IMR-90 (cell line): ENCODE data around the gene EHMT1.

Source experiments
- BHLHE40 ChIP-seq: fragments of 150-350 bp; IDR thresholded peaks from 2 replicates; pipeline ENCODE4 v1.6.1; 2016; ENCODE audit warnings: mild to moderate bottlenecking, low read depth, low read length
- CEBPB ChIP-seq: IDR thresholded peaks from 2 replicates; pipeline ENCODE4 v1.6.1; 2012; ENCODE audit warnings: low read depth, low read length, improper control_type of control experiment
- FOS ChIP-seq: fragments of 150-350 bp; IDR thresholded peaks from 2 replicates; pipeline ENCODE4 v1.6.1; 2016; ENCODE audit warnings: low read depth, low read length
- MAFK ChIP-seq: IDR thresholded peaks from 2 replicates; pipeline ENCODE4 v1.6.1; 2012; ENCODE audit warnings: low read depth, low read length, improper control_type of control experiment
- MAZ ChIP-seq: IDR thresholded peaks from 2 replicates; pipeline ENCODE4 v1.6.1; 2012; ENCODE audit warnings: low read depth, mild to moderate bottlenecking, low read length, improper control_type of control experiment, moderate library complexity, borderline replicate concordance
- MXI1 ChIP-seq: IDR thresholded peaks from 2 replicates; pipeline ENCODE4 v1.6.1; 2012; ENCODE audit warnings: low read depth, mild to moderate bottlenecking, low read length, moderate library complexity, borderline replicate concordance
- POLR2A ChIP-seq: IDR thresholded peaks from 2 replicates; pipeline ENCODE4 v1.6.1; 2012; ENCODE audit warnings: mild to moderate bottlenecking, low read depth, low read length
- RAD21 ChIP-seq: IDR thresholded peaks from 2 replicates; pipeline ENCODE4 v1.6.1; 2012; ENCODE audit warnings: low read length, improper control_type of control experiment
- RCOR1 ChIP-seq: IDR thresholded peaks from 2 replicates; pipeline ENCODE4 v1.6.1; 2012; ENCODE audit warnings: mild to moderate bottlenecking, low read length, improper control_type of control experiment; ENCODE audit not compliant: insufficient replicate concordance
- RFX5 ChIP-seq: IDR thresholded peaks from 2 replicates; pipeline ENCODE4 v1.8.0; 2012; ENCODE audit warnings: low read depth, mild to moderate bottlenecking, low read length, moderate library complexity
- SMC3 ChIP-seq: fragments of 150-350 bp; IDR thresholded peaks from 2 replicates; pipeline ENCODE4 v1.6.1; 2016; ENCODE audit warnings: low read depth, mild to moderate bottlenecking, antibody characterized with exemption, low read length, moderate library complexity
- TF ChIP-seq, protein P1 (sequence below): conservative IDR thresholded peaks from 2 replicates; pipeline ENCODE4 v1.5.1; 2012; ENCODE audit warnings: mild to moderate bottlenecking, low read depth, low read length, improper control_type of control experiment
- TF ChIP-seq, protein P2 (sequence below): fragments of 150-350 bp; IDR thresholded peaks from 2 replicates; pipeline ENCODE4 v1.6.1; 2016; ENCODE audit warnings: low read depth, mild to moderate bottlenecking, low read length, moderate library complexity, borderline replicate concordance
- TF ChIP-seq, protein P3 (sequence below): fragments of 150-350 bp; IDR thresholded peaks from 2 replicates; pipeline ENCODE4 v1.6.1; 2017; ENCODE audit warnings: mild to moderate bottlenecking, antibody characterized with exemption, low read length, low read depth

DNA sequence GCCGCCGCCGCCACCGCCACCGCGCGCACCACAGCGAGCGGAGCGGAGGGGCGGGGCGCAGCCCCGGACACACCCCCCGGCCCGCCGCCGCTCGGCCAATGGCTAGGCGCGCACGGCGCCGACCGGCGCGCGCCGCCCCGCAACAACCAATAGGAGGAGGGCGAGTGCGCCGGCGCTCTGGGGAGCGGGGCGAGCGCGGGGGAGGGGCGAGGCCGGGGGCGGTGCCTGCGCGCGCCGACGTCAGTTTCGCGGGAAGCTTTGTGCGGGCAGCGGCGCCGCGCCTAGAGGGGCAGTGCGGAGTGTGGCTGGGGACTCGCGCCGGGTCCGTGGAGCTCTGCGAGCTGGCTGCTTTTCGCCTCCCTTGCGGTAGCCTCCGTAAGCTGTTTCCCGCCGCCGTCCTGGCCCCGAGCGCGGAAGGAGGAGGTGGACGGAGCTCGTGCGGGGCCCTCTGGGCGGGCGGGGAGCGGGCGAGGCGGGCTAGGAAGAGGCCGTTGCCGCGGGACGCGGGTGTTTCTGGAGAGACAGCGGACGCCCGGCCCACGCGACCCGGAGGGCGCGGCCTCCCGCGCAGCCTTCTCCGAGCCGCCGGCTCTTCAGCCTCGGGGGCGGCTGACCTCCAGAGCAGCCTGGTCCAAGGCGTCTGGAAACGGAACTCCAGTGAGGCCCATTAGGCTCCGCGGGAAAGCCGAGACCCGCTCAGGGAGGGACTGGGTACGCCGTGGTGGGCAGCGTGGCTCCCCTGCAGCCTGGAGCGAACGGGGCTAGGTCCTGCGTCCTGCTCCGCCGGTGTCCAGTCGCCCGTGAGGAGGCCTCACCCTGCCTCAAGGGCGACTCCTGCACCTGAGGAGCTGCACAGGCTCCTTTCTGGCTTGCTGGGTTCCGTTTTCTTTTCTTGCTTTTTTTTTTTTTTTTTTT, 28.1 kb upstream of the EHMT1 start, which contains the start of gene ZMYND19:
- TF ChIP-seq, protein P1, sequence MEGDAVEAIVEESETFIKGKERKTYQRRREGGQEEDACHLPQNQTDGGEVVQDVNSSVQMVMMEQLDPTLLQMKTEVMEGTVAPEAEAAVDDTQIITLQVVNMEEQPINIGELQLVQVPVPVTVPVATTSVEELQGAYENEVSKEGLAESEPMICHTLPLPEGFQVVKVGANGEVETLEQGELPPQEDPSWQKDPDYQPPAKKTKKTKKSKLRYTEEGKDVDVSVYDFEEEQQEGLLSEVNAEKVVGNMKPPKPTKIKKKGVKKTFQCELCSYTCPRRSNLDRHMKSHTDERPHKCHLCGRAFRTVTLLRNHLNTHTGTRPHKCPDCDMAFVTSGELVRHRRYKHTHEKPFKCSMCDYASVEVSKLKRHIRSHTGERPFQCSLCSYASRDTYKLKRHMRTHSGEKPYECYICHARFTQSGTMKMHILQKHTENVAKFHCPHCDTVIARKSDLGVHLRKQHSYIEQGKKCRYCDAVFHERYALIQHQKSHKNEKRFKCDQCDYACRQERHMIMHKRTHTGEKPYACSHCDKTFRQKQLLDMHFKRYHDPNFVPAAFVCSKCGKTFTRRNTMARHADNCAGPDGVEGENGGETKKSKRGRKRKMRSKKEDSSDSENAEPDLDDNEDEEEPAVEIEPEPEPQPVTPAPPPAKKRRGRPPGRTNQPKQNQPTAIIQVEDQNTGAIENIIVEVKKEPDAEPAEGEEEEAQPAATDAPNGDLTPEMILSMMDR: 0 out of 2 replicates have a peak, but pooled peaks have one; percentile 2
- TF ChIP-seq RCOR1 (no peak), MAFK (no peak), POLR2A (peak; percentile 45; the same call in 1 of the 2 replicates), RAD21 (no peak), MAZ (peak; percentile 37; the same call in 1 of the 2 replicates), SMC3 (no peak), CEBPB (no peak), BHLHE40 (no peak), RFX5 (no peak), MXI1 (peak; percentile 78), FOS (no peak)
- TF ChIP-seq, protein P2, sequence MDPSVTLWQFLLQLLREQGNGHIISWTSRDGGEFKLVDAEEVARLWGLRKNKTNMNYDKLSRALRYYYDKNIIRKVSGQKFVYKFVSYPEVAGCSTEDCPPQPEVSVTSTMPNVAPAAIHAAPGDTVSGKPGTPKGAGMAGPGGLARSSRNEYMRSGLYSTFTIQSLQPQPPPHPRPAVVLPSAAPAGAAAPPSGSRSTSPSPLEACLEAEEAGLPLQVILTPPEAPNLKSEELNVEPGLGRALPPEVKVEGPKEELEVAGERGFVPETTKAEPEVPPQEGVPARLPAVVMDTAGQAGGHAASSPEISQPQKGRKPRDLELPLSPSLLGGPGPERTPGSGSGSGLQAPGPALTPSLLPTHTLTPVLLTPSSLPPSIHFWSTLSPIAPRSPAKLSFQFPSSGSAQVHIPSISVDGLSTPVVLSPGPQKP: no peak
- TF ChIP-seq, protein P3, sequence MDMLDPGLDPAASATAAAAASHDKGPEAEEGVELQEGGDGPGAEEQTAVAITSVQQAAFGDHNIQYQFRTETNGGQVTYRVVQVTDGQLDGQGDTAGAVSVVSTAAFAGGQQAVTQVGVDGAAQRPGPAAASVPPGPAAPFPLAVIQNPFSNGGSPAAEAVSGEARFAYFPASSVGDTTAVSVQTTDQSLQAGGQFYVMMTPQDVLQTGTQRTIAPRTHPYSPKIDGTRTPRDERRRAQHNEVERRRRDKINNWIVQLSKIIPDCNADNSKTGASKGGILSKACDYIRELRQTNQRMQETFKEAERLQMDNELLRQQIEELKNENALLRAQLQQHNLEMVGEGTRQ: no peak
